Effector CD4-positive, alpha-beta T cell (primary cell): Measurements from ENCODE around the gene TMEM9B.
"Not testable (repeated sequence)": the region's sequence is repeated elsewhere in the genome, so short reads cannot be mapped to it uniquely, and the experiment has no call there.

Source experiments
- DNase-seq: peaks from one replicate; pipeline ENCODE4 v3.0.0-alpha.2; 2020

Gene TMEM9B

DNA sequence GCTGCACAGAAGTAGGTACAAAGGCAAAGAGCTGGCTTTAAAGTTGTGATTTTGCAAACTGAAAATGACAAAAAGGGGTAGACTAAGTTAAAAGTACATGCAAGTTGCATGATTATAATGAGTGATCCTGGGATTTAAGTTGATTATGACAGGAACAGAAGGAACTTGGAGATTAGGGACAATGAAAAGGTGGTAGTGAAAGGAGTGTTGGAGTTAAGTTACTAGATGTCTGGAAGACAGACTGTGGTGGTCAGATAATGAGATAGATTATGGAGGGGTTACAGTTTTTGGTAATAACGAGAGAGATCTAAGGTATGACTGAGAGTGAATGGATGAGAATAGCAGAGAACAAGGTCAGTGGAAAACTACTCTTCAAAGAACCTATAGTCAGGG is 7.7 kb upstream of the TMEM9B start:
- no peak for DNase-seq

DNA sequence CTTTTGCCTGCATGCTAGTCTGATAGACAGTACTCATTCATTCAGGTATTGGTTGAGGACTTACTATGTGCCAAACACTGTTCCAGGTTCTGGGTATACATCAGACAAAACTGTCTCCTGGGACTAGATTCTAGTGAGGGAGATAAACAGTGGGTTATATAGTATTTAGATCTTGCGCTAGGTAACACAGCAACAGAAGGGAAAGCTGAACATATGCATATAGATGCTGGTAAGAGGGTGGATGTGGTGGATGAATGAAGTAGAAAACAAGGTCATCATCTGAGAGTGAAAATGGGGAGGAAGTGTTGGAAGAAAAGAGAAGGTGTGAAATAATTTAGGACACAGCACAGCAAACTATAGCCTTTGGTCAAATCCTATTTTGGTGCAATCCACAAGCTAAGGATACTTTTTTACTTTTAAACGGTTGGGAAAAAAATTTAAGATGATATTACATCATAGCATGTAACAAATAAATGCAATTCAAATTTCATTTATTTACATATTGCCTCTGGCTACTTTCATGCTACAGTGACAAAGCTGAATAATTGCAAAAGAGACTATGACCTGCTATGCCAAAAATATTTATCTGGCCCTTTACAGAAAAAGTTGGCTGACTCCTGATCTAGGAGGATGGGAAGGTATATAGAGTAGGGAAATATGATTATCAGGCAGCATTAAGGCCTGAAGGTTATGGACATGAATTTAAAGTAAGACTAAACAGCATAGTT is 7.1 kb upstream of the TMEM9B start:
- no peak for DNase-seq

DNA sequence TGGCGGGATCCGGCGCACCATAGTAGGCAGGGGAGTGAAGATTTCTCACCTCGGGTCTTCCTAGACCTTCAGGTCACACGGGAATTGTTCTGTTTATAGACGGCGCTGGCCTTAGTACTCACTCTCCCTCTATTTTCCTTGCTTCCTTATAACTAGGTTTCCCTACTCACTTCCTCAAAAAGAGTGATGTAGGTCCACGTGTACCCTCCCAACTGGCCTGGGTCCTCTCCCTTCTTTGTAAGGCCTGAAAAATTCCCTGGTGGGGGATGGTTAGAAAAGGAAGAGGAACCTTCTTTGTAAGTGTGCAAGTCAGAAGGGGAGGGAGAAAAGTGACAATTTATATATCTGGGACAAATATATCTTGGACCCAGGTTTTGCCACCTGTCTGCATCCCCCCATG is 2.9 kb upstream of the TMEM9B start:
- no peak for DNase-seq

DNA sequence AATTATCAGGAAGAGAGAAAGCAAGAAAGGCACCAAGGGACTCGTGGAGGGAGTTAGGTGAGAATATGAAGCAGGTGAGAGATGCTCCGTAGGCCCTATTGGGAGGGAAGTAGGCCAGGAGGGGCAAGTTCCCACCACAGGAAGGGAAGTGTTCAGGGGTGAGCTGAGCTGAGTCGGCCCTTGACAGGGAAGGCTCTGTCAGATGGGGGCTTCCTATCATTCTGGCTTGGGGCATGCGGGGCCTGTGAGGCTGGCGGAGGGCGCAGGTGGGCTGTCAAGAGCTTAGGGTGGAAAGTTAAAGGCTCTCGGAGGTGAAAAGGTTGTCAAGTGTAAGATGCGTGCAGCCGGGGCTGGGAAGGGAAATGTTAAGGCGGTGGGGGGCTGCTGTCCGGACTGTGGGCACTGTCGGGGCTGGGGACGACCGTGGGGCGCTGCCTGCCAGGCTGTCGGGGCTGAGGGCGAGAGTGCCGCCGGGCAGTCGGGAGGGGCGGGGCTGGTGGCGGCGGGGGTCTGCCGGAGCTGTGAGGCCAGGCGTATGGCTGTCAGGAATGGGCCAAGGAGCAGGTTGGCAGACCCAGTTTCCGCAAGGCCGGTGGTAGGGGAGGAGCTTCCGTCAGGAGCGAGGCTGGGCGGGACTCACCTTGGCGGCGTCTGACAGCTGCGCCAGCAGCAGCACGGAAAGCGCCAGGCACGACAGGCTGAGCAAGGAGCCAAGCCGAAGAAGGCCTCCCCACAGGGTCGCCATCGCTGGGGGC is 496 bp downstream of the TMEM9B start:
- peak; percentile 60 for DNase-seq

DNA sequence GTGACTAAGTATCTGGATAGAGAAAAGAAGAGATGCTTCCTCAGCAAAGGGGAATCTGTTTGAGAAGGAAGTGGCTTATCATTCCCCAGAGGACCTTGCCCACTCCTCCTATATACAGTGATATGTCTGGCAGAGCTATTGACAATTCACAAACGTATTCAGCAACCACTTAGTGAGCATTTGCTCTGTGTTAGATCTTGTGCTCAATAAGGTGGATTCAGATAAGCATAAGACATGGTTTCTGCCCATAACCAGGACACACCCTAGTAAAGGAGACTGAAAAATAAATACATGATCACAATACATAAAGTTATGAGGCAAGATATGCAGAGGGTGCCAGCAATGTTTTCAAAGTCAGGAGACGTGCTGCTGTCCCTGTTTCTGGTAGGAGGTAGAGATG is 1.4 kb downstream of the TMEM9B start:
- no peak for DNase-seq

DNA sequence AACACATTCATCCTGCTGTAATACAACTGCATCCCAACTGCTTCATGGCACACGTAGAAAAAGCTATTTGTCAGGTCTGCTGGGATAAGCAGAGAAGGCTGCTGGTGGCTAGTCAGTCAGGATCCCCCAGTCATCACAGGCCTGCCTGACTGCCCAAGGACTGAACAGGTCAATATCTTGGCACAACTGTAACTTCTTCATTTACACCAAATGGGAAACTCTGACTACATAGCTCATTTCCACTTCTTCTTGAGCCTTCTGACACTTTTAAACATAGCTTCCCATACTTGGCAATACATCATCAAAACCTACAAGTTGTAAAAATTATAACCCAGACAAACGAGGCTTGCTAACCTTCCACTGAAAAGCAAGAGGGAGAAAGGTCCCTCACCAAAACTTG is 2.8 kb downstream of the TMEM9B start:
- DNase-seq, result no peak

DNA sequence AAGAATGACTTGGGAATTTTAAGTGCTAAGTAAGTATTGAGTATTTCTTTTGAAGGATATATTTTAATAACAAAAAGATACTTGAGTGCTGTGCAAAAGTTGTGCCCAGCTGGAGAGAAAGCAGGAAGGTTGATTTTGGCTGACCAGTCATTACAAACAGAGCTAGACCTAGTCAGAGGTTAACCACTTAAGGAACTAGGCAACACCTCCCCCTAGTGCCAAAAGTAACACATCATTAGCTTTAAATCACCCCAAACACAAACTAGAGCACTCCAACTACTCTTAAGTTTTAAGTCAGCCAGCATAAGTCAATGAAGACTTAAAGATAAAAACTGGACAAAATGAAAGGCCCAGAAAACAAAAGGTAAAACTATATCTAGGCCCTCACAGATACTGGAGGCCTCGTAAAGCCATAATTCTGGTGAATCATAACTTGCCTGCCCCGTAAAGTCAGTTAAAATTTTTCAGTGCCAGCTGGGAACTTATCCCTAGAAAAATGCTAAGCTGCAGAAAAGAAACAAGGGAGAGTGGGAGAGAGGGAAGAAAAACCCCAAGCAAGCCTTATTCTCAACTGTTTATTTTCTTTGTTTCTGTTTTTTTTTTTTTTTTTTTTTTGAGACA is 4.6 kb downstream of the TMEM9B start:
- no peak for DNase-seq

DNA sequence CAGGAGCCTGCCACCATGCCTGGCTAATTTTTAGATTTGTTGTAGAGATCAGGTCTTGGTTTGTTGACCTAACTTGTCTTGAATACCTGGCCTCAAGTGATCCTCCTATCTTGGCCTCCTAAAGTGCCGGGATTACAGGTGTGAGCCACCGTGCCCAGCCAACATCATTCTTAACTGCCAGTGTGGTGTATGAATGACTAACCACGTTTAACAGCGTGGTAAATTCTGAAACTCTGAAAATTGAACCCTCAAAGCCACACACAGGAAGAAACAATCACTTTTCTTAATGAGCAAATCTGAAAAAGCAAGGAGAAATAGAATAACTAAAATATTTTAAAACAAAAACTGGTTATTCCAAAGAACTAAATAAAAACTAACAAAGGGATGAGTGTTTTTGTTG is 7.4 kb downstream of the TMEM9B start:
- no peak for DNase-seq

DNA sequence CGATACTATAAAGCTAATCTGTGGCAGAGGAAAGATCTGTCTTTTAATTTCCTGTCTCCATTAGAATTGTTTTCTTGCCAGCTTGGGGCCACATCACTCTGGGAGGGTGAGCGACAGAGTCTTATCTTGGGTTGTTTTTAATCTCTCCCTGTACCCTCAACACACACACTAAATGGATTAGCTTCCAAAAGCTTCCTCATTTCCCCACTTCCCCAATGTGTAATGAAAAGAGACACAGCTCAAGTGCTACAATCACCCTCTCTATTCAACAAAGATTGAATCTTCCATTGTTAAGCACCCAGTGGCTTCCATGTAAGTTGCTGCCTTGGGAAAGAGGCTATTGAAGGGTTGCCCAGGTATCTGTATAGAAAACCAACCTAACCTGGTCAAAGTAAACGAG is 15.4 kb downstream of the TMEM9B start:
- no peak for DNase-seq

DNA sequence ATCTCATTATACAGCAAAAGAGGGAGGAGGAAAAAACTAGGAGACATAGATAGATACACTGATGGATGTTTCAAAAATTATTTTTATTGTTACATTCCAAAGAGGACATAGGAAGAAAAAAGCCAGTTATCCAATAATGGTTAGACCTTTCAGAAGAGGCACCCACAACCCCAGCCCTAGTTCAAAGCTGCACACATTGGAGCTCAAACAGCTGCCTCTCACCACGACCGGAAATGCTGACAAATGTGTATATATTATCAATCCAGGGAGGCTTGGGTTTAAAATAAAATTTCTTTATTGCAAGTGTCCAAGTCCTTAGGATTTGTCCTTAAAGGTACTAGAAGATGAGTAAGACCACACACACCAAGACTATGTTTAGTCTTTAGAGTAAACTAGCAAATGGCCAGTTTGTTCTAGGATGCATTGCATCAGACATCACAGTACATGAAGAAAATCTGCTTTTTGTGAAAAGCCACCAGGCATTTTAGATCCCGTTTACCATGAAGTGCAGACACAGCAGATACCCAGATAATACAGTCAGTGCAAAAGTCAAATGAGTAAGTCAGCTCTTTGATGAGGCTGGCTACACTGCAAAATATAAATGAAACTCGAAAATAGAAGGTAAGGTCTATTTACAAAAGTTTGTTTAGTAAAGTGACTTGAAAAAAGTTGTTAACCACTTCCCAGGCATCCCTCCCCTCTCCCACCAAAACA is 16.9 kb downstream of the TMEM9B start:
- DNase-seq, result no peak

DNA sequence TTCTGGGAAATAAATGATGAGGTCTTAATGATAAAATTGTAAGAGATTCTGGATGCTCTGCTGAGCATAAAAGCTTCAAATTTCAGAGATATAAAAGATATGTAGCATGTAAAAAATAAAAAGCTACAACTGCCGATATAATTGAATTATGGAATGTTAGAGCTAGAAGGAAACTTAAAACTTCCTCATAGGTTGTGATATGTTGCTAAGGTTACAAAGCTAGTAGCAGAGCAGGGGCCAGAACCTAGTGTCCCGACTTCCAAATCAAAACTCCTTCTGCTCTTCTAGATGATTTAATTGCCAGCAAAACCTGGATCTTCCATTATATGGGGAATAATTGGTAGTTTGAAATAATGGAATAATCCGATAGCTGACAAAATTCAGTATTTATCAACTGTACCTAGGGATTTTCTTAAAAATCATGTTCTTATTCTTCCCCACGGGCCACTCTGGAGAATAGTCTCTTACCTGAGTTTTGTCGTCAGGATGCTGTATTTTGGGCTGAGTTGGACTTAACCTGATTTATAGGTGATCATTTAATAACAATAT is 21.6 kb downstream of the TMEM9B start, which contains the start of gene ASCL3:
Gene ASCL3 (minus strand): TSS at position 499 of the 549 bp plus-strand sequence. CDS start 4,855 bp downstream, outside the sequence.
- no peak for DNase-seq

DNA sequence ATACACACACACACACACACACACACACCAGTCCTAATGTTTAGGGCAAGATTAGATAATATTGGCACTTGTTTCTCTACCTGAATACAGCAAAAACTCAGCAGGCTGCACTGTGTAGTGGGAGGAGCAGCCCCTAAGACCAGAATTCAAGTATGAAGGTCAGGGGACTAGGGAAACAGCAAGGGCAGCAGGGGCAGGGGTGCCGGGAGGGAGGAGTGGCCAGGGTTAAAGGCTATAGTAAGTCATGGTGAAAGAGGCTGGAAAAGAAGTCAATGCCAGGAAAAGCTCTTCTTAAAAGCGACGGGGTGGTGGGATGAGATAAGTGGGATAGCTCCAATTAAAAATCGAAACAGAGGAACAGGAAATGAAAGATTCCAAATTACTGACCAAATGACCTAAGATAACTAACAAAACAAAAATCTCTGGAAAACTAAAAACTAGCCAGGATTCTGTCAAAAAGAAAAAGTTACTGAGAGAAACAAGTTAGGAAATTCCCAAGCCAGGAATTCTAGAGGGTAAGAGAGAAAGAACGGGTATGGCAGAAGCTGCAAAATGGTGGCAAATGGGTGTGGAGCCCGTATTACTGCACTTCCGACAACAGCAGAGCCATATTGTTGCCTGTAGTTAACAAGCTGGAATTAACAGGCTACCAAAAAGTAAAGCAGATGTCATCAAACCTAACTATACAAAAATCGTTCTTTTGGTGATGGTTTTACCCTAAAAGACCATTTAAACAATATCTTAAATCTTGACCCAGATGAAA is 22.7 kb downstream of the TMEM9B start:
- DNase-seq, result no peak

DNA sequence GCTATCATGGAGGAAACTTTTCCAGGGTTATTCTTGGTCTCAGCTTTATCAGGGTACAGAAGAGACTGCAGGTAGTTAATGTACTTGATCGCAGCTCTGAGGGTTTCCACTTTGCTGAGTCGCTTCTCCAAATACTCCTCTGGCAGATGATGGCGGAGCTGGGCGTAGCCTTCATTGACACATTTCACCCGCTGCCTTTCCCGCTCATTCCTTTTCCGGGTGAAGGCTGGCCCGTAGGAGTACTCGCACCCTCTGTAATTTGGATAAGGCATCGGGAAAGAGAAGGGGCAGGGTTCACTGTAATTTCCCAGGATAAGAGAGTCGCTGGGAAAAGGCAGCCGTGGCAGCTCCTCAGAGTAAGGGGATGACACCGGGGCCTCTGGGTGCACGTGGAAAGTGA is 26.6 kb downstream of the TMEM9B start:
- DNase-seq, result no peak

DNA sequence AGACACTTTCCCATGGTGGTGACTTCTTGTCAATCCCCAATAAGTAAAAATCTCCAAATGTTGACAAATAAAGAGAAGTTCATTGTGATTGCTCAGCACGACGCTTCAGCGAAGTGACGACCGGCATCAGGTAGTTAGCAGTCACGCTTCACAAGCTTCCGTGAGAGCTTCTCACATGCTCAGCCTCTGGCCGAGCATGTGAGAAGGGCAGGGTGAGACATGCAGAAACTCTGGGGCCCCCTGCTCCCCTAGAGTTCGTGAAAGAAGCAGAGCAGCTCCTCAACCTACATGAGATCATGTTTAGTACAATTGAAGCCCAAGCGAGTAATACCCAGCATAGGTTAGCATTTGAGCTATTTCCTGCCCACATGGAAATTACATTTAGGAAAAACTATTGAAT is 27.1 kb downstream of the TMEM9B start:
- no peak for DNase-seq

DNA sequence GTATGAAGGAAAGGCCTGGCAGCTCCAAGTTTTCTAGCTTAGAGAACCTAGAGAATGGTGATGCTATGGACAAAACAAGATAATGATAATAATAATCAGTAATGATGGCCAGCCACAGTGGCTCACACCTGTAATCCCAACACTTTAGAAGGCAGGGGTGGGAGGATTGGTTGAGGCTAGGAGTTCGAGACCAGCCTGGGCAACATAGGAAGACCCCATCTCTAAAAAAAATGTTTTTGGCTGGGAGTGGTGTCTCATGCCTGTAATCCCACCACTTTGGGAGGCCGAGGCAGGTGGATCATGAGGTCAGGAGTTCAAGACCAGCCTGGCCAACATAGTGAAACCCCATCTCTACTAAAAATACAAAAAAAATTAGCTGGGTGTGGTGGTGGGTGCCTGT is 28.5 kb downstream of the TMEM9B start:
- DNase-seq, result not testable (repeated sequence)

DNA sequence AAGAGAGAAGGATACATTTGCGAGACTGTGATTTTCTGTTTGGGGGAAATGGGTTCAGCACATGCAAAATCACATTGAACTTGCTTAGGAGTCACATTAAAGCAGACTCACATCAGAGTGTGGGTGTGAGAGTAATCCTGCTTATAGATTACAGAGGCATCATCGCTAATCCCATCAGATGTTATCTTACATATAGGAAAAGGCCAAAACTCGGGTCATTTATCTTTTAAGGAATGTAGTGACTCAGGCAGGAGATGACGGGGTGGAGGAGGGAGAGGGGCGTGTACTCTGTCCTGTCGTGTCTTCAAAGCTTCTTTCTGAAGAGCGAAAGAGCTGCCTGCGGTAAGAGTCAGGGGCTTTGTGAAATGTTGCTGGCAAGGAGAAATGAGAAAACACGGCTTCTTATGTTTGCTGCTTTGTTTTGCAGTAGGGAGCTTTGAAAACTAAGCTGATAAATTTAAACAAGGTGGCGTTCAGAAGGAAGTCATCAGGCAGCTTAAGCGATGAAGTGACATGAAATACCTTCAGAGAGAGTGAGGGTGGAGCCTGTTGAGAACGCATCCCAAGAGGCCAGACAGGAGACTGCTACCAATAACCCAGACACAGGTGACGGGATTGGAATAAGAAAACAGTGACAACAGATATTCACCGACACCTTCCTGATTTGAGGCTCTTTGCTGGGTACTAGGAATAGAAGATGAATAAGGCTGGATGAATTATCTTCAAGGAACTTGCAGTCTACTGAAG is 29.3 kb downstream of the TMEM9B start:
- no peak for DNase-seq

DNA sequence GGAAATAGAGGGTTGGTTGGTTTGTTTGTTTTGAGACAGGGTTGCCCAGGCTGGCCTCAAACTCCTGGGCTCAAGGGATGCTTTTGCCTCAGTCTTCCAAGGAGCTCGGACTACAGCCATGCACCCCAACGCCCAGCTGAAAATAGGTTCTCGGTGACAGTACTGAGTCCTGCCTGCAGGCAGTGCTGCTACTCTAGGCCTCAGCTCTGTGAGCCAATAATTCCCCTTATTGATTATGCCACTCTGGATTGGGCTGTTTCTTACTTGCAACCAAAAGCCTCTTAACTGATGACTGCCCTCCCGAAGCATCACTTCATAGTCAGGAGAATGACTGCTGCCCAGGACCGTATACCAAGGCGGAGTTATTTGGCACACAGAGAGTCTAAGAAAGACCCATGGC is 30.3 kb downstream of the TMEM9B start:
- no peak for DNase-seq

DNA sequence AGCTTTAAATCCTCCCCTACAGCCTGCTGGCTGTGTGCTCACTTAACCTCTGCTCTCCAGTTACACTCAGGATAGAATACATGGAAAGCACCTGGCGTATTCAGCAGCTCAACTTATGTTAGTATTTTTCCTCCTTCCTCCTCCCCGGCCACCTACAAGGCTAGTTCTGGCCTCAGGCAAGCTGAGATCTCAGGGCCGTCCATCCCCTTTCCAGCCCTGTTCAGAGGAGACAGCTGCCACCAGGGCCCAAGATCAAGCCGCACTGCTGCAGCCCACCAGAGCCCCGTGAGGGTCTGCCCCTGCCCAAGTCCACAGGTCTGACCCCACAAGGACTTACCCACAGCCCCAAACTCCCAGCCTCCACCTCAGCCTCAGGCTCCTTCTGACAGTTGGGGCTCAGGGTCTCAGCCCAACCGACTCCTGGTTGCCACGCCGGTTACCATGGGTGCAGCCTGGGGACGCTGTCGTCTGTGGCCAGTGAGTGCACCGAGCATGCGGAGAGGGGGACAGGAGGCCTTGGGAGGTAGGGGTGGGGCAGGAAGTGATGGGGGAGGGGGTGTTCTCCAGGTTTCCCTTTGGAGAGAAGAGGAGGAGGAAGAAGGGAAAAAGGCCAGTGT is 31.6 kb downstream of the TMEM9B start, which contains the start of gene C11orf16:
Gene C11orf16 (minus strand): TSS at position 384 of the 617 bp plus-strand sequence. CDS start 639 bp downstream, outside the sequence.
- DNase-seq, result no peak

DNA sequence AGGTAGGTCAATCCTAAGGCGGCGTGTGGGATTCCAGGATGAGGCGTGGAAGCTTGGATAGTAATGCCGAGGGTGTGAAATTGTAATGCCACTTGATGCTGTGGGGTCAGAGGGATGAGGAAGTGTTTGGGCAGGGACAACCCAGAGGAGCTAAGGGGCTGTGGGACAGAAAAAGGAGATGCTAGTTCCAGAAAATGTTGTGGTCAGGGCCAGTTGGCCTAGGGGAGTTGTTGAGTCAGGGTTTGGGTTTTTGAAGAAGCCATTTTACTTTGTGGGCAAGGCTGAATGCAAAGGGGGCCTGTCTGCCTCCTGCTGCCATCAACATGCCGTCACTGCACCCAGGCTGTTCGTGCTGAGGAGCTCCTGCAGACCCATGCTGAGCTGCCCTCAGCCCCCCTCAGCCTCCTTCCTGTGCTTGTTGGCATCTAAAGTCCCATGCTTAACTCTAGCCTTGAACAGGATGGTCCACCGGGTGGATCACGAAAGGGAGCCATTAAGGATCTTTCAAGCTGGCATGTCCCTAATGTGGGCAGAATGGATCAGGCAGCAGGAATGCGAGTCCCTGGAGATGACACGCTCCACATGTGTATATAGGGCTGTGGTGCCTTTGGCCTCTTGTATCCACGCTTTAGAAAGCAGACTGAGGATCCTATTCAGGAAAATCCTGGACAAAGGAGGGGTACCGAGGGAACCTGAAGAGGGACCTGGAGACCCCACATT is 33.6 kb downstream of the TMEM9B start:
- DNase-seq, result no peak

DNA sequence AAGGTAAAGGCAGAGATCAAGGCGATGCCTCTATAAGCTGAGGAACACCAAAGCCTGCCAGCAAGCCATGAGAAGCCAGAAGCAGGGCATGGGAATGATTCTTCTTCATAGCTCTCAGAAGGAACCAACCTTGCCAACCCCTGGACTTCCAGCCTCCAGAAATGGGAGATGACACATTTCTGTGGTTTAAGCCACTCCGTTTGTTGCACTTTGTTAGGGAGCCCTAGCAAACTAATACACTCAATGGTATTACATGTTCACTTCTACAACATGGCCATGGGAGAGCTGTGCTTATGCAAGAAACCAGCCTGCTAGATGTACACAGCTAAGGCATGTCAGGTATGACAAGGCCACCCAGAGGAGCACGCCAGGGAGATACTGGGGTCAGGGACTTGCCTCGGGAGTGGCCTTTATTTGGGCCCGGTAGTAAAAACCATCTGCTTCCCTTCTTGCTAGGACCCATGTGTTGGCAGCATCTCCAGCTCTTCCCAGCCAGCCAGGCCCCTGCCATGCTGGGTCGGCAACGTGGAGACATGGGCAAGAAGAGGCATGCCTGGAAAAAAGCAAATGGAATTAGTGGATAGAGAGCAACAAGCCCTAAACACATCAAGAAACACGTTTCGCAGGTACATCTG is 35.1 kb downstream of the TMEM9B start:
- no peak for DNase-seq
